OCI-LY3 (cell line): ENCODE data around the gene PID1.

Experiments
- EZH2phosphoT487 ChIP-seq: fragments of 200-600 bp; shearing (Covaris generic); IDR thresholded peaks from 2 replicates; pipeline ENCODE4 v1.6.1; 2018; ENCODE audit warnings: antibody characterized with exemption, mixed run types, low read depth
- TF ChIP-seq, protein P1 (sequence below): fragments of 200-600, 300-600 bp; sonication (generic); IDR thresholded peaks from 2 replicates; pipeline ENCODE4 v1.5.1; 2014; ENCODE audit warnings: antibody characterized with exemption, low read length, low read depth

DNA sequence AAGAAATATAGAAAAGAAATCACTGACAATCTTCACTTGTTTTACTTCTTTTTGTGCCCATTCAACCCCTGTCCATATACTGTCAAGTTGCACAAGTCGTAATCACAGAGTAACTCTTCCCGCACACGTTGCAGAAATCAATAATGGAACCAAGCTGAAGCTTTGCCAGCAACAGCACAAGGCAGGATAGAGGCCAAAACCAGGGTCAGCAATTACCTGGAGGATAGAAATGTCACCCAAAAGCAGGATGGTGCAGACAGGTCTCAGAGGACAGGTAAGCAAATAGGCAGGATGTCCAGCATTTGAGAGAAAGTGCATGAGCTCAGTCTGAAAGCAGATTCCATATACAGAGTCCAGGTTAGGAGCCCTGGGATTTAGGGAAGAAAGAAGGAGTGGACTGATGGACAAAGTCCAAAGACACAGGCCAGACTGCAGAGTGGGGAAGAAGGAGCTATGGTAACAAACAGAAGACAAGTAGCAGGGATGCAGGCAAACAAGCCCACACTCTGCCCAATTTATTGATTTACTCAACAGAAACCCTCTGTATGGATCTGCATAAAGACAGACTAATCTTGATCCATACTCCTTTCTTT, 52.7 kb downstream of the PID1 start:
- TF ChIP-seq, protein P1, sequence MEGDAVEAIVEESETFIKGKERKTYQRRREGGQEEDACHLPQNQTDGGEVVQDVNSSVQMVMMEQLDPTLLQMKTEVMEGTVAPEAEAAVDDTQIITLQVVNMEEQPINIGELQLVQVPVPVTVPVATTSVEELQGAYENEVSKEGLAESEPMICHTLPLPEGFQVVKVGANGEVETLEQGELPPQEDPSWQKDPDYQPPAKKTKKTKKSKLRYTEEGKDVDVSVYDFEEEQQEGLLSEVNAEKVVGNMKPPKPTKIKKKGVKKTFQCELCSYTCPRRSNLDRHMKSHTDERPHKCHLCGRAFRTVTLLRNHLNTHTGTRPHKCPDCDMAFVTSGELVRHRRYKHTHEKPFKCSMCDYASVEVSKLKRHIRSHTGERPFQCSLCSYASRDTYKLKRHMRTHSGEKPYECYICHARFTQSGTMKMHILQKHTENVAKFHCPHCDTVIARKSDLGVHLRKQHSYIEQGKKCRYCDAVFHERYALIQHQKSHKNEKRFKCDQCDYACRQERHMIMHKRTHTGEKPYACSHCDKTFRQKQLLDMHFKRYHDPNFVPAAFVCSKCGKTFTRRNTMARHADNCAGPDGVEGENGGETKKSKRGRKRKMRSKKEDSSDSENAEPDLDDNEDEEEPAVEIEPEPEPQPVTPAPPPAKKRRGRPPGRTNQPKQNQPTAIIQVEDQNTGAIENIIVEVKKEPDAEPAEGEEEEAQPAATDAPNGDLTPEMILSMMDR, result no peak
- TF ChIP-seq EZH2phosphoT487, result no peak
